K562 (cell line): ENCODE data around the gene IL1R1. TPM values are rescaled to one million over a fixed set of nuclear protein-coding genes. Genes with fewer than 3 reads are reported as not detected.

Experiments
- CCAR2 ChIP-seq: fragments of 200-400 bp; formaldehyde crosslinking; IDR thresholded peaks from 2 replicates; pipeline ENCODE4 v1.6.1; 2017; ENCODE audit warnings: mild to moderate bottlenecking, low read depth, low read length
- TARDBP ChIP-seq: fragments of 450-650 bp; IDR thresholded peaks from 2 replicates; pipeline ENCODE4 v1.6.1; 2016
- ZBTB40 ChIP-seq, 2 experiments: fragments of 450-650 bp in 1 of 2; sonication (generic) in 1 of 2; formaldehyde crosslinking in 1 of 2; IDR thresholded peaks; 2 replicates each; pipeline versions ENCODE4 v1.7.1 to v1.9.0; 2016 to 2022; ENCODE audit warnings: inconsistent platforms in 1 of 2, mild to moderate bottlenecking in 1 of 2, missing genetic modification reagents in 1 of 2
- polyA plus RNA-seq, 8 experiments: library from polyadenylated mRNA; depleted of rRNA in 4 of 8; stranded (reverse) in 5 of 8; unstranded in 3 of 8; fragments of >200 nt; fragmentation: Nextera tagmentation in 2 of 8; fragmentation: Illumina TruSeq in 1 of 8; extraction: Ambion mirVana in 2 of 8; extraction: Trizol in 1 of 8; gene quantifications; 2 replicates each; pipeline versions ENCODE4 v1.2.1 to v1.2.3, GENCODE V29; 2011 to 2014; ENCODE audit warnings: inconsistent platforms in 1 of 8, missing spikeins in 1 of 8
- total RNA-seq, 7 experiments: library from RNA; depleted of rRNA in 6 of 7; stranded (reverse); fragments of >200 nt in 6 of 7; fragmentation: Illumina TruSeq in 2 of 7; extraction: Trizol in 2 of 7; gene quantifications; 2 replicates each; pipeline versions ENCODE4 v1.2.1 to v1.2.3, GENCODE V29; 2011 to 2021; ENCODE audit warnings: low replicate concordance in 1 of 7

IL1R1 gene
- total and polyA plus RNA-seq, 9 of the 15 experiments (the other 6 are each of a cell fraction or from before 2014, with no cell fraction given): 0.81 to 3.9 (median 1.6) TPM

- no peak for TF ChIP-seq CCAR2
- TF ChIP-seq ZBTB40 (IDR thresholded peaks at IDR 0.05): peak; percentile 76
- no peak for TF ChIP-seq ZBTB40 (CRISPR knock-in tag; IDR thresholded peaks at IDR 0.05)
- no peak for TF ChIP-seq TARDBP
Observed at GRCh38 chr2:102181919-102182635, 39.5 kb downstream of the IL1R1 start (continued).
